Stimulated activated CD8-positive, alpha-beta memory T cell treated with anti-CD3 and anti-CD28 coated beads, Interleukin-2, amount 100 ng/mL, for 48 hours (primary cell): ENCODE results near the gene TXNRD2.

Experiments
- DNase-seq, 2 donors: peaks; one replicate each; pipeline ENCODE4 v3.0.0-alpha.2; 2020; ENCODE audit warnings: low read depth in 2 of 2

The TXNRD2 gene

GRCh38 chr22:19876941-19877625 lies 64.5 kb downstream of the TXNRD2 start:
- DNase-seq: no peak

DNA sequence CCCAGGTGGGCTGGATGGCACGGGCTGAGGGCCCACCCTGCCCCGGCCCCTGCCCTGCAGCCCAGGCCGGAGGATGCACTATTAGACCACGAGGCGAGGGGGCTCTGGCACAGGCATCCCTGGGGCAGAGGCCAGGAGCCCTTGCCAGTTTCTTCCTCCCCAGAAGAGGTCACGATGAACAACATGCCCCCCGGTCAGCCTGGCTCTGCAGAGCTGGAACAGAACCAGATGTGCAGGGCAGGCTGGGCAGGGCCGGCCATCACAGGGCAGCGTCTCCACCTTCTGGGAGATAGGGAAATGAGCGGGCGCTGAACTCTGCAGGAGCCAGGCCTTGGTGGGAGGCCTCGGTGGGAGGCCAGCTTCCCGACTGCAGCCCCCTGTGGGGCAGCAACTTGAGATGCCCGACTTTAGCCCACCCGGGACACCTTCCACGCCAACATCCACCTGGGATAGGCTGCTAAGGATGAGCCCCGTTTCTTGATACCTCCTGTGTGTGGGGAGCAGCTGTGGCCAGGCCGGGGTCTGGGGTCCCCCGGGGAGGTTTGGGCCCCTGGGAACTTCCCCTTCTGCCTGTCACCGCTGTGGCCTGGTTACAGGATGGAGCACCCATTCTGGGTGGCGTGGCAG lies 65.2 kb downstream of the TXNRD2 start:
- no peak for DNase-seq

DNA sequence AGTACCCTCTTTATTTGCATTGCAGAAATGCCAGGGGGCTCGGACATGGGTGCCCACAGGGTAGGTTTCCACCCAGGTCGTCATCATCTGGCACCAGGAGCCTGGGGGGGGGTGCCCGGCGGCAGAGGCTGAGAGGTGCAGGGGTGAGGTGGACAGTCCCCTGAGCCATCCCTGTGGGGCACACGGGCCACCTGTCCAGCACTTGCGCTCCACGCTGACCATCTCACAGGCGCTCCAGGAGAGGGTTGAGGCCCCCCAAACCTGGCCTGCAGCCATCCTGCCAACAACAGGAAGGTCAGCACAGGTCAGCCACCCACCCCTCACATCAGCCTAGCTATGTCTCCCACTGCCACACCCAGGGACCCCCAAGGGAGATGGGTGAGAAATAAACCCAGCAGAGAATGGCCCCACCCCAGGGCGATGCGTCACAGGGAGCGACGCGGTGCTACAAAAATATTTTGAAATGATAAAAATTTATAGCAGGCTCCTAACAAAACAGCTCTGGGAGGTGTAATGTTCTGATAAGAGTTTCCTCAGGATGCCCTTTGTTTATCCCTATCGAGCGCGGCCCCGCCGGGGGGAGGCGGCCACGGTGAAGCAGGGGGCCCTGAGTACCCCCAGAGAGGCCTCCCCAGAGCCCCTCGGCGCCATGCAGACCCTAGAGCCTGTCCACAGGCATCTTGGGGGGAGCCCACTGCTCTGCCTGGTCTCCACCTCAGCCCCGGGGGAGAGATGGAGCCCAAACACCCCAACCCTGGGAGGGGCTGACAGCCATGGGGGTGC lies 65.9 kb downstream of the TXNRD2 start:
- no peak for DNase-seq

GRCh38 chr22:19875061-19875530 lies 66.5 kb downstream of the TXNRD2 start:
- DNase-seq: no peak

- DNase-seq: no peak
Measured at GRCh38 chr22:19874307-19875060, 67.1 kb downstream of the TXNRD2 start.

DNA sequence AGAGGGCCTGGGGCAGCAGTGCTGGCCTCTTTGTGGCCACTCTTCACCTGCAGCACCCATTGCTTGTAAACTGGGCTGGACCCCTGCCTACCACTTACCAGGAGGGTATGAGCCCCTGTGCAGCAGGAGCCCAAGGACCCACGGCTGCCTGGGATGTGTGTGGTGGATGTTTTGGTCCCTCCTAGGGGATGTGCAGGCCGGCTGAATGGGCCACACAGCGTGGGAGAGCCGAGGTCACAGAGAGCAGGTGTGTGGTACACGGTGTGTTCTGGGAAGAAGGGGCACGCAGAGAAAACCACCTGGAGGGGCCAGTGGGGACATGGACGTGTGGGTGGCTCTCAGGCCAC lies 67.7 kb downstream of the TXNRD2 start:
- no peak for DNase-seq

GRCh38 chr22:19873138-19873959 lies 68.3 kb downstream of the TXNRD2 start:
- DNase-seq: no peak

DNA sequence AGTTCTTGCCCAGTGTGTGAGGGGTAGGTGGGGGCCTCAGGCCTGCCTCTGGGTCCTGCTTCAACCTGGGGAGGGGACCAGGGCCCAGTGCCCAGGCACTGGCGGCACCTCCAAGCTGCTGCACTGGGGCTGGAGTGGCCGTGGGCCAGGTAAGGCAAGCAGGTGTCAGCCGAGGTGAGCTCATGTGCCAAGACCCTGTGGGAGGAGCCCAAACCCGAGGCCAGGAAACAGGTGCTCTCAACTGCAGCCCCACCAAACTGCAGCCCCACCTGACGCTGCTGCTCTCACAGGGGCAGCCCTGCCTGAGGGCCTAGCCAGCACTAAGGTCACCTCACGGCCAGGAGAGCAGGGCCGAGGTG lies 68.9 kb downstream of the TXNRD2 start:
- DNase-seq: no peak

GRCh38 chr22:19871845-19872778 lies 69.5 kb downstream of the TXNRD2 start:
- DNase-seq: no peak

DNA sequence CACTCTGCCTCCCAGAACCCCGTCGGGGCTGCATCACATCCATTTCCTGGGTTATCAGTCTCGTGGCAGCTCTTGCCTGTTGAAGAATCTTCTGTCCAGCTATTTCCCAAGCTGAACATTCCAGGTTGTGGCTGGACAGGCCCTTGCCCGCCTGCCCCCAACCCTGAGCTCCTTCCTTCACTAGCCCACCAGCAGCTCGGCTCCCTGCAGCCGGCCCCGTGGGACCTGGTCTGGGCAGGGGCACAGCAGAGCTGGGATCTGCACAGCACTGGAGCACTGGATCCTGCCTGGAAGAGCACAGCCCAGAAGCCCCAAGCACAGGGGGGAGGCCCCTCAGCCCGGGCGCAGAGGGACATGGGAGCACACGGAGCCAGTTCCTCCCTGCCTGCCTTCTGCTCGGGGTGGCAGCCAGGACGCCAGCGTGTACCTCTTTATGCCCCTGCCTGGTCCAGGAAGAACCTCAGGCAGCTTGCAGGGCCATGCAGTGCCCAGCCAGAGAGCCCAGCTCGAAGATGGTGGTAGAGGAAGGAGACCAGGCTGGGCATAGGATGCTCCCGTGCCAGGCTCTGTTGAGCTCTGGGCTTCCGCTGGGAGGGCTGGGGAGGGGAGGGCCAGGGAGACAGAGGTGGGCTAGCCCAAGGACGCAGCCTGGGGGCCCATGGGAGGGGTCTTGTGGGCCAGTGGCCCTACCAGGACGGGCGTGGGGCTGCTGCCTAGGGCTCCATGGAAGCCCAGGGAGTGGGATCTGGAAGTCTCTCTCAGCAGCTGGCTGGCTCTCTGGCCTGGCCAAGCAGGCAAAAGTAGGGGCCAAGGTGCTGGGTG lies 70.4 kb downstream of the TXNRD2 start:
- no peak for DNase-seq

GRCh38 chr22:19870153-19871022 lies 71.2 kb downstream of the TXNRD2 start:
- no peak for DNase-seq

DNA sequence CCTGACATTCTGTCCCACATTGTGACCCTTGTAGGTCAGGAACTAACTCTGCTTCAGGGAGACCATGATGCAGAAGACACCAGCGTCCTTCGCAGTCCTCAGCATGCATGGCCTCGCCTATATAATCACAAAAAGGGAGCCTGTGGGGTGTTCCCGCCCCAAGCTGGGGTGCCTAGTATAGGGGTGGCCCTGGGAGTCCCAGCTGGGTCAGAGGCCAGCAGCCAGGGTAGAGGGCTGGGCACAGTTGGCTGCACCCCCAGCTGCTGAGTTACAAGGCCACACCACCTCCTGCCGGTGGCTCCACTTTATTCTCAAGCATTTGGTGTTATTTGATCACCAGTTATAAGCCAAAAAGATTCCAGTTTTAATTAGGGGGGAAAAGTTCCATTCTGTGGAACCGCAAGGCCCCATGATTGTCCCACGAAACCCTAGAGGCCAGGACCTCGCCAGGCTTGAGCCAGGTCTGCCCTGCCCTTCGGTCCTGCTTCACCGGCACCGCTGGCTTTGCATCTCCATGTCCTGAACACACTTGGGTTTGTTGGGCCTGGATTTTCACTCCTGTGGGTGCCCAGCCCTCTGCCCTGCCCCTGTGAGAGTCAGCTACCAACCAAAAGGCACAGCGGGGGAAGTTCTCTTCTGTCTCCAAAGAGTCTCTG lies 72.0 kb downstream of the TXNRD2 start:
- DNase-seq: no peak

DNA sequence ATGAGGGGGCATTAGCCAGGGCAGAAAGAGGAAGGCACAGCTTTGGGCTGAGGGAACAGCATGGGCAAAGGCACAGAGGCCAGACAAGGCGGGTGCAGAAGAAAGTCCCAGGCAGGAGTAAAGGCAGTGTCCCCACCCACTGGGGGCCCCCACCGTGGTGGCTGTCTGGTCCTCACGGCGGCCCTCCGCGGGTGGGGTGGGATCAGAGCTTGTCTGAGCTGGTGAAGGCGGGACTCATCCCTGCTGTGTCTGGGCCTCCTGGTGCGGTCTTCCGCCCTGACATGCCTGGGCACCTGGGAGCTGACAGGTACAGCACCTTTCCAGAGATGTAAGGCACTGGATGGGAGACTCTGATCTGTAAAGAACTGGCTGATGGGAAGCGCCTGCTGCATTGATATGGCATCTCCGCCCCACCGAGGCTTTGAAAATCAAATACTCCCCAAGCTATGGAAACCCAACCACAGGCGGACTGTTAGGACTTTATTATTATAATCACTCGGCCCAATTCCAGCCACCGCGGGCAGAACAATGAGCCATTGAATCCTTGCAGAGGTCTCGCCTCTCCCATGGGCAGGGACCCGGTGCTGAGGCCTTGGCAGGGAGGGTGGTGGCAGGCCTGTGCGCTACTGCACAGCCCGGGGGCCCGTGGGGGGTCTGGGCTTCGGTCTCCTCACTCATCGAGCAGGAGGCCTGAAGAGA lies 72.7 kb downstream of the TXNRD2 start:
- DNase-seq: no peak

DNA sequence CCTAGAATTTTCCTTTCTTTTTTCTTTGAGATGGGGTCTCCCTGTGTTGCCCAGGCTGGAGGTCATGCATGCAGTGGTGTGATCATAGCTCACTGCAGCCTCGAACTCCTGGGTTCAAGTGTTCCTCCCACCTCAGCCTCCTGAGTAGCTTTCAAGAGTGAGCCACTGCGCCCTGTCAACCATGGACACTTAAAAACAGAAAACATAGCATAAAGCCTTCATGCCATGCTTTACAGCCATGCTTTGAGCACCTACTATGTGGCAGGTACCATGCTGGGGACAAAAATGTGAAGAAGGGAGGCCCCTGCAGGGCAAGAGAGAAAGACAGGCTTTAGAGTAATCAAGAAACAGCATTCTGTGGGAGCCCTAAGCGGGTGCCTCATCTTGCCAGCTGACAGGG lies 73.3 kb downstream of the TXNRD2 start:
- DNase-seq: no peak

GRCh38 chr22:19867617-19868016 lies 74.0 kb downstream of the TXNRD2 start:
- DNase-seq: no peak

- no peak for DNase-seq
Measured at GRCh38 chr22:19866665-19867009, 75.0 kb downstream of the TXNRD2 start.

DNA sequence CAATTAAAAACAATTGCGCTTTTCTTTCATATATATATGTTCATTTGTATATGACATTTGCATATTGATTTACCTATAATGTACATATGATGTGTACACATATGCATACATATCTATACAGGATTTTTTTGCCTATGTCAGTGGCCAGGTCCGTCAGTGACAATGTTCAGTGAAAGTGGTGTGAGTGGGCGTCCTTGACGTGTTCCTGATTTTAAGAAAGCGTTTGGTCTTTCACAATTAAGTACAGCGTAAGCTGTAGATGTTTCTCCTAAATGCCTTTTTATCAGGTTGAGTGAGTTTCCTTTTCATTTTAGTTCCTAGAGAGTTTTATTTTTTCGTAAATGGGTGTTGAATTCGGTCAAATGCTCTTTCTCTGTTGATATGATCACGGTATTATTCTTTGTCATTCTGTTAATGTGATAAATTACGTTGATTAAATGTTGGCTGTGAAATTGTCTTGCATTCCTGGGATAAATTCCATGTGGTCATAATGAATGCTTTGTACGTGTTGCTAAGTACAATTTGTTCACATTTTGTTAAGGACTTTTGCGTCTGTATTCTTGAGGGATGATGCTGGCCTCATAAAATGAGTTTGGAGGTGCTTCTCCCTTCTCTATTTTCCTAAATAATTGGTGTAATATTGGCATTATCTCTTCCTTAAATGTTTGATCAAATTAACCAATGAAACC lies 76.3 kb downstream of the TXNRD2 start:
- DNase-seq: no peak
